Lung (tissue), 12 donors: ENCODE measurements around the gene UBE2D1. TPM values are rescaled to one million over a fixed set of nuclear protein-coding genes. Genes with fewer than 3 reads are reported as not detected.

ENCODE experiments used
- ATAC-seq: fragments of 200-7000 bp; cut with Tn5 transposase; one replicate; pipeline ENCODE4 v1.9.1; 2020; ENCODE audit warnings: moderate number of reproducible peaks; ENCODE audit not compliant: insufficient read depth, low FRiP score
- DNase-seq, 3 donors: peaks; one replicate each; pipeline ENCODE4 v3.0.0-alpha.2; 2013 to 2017
- H3K27ac ChIP-seq, 2 donors: one replicate each; pipeline ENCODE4 v1.5.1; 2013; ENCODE audit warnings: mild to moderate bottlenecking in 2 of 2, moderate library complexity in 2 of 2, control low read depth in 1 of 2, inconsistent platforms in 1 of 2, low read depth in 1 of 2, low read length in 1 of 2
- H3K27me3 ChIP-seq, 3 donors: one replicate each; pipeline ENCODE4 v1.5.1; 2013; ENCODE audit warnings: low read length in 2 of 3; ENCODE audit not compliant: control insufficient read depth in 3 of 3, insufficient read depth in 3 of 3
- H3K36me3 ChIP-seq, 4 donors: one replicate each; pipeline ENCODE4 v1.5.1; 2013; ENCODE audit warnings: low read length in 4 of 4, mild to moderate bottlenecking in 1 of 4, moderate library complexity in 1 of 4; ENCODE audit not compliant: control insufficient read depth in 4 of 4, insufficient read depth in 4 of 4
- H3K4me1 ChIP-seq, 5 donors: one replicate each; pipeline ENCODE4 v1.5.1; 2013; ENCODE audit warnings: low read length in 5 of 5, mild to moderate bottlenecking in 2 of 5, moderate library complexity in 1 of 5; ENCODE audit not compliant: control insufficient read depth in 5 of 5, insufficient read depth in 5 of 5
- H3K4me3 ChIP-seq: one replicate; pipeline ENCODE4 v1.5.1; 2013; ENCODE audit warnings: mild to moderate bottlenecking, control low read depth, moderate library complexity
- H3K9ac ChIP-seq, 2 donors: one replicate each; pipeline ENCODE4 v1.5.1; 2013; ENCODE audit warnings: low read length in 2 of 2, control low read depth in 1 of 2; ENCODE audit not compliant: insufficient read depth in 1 of 2
- H3K9me3 ChIP-seq, 4 donors: one replicate each; pipeline ENCODE4 v1.5.1; 2013; ENCODE audit warnings: low read length in 3 of 4, mild to moderate bottlenecking in 1 of 4, moderate library complexity in 1 of 4; ENCODE audit not compliant: control insufficient read depth in 4 of 4, insufficient read depth in 3 of 4
- CTCF ChIP-seq: IDR thresholded peaks from 2 replicates; pipeline ENCODE4 v1.5.1; 2012; ENCODE audit warnings: mild to moderate bottlenecking; ENCODE audit errors: control extremely low read depth, extremely low read depth
- WGBS, 2 donors: extraction: QIAGEN DNeasy Blood & Tissue Kit; methylation state at CpG; one replicate each; pipeline ENCODE4 v1.1.7; 2013; 5-methylcytosine and 5-hydroxymethylcytosine counted together
- polyA plus RNA-seq, 2 donors: library from polyadenylated mRNA; stranded (reverse); fragments of 200-250 nt; gene quantifications; one replicate each; pipeline ENCODE4 v1.2.1, GENCODE V29; 2013
- total RNA-seq, 2 donors: library from RNA; depleted of rRNA in 1 of 2; stranded (reverse); fragments of >200 nt in 1 of 2; gene quantifications; one replicate each; pipeline ENCODE4 v1.2.1, GENCODE V29; 2014 to 2021
- donor health status: control.
- donor health status: control.
- donor health status: Bipolar disorder and iron deficiency.
- donor health status: healthy.
- donor health status: DM: yes; HTN: yes; CAD: no.

Gene UBE2D1
- total and polyA plus RNA-seq, 4 donors, result 15.6 to 30.5 (median 21.0) TPM

- no peaks in the 10 kb centered on the region for H3K27me3 ChIP-seq
- TF ChIP-seq CTCF, result no peak
- peaks cover 0 to 3% (median 0%) of the 10 kb centered on the region in 5 donors for H3K4me1 ChIP-seq
- H3K9me3 ChIP-seq, result peaks cover 0 to 3% (median 0%) of the 10 kb centered on the region in 4 donors
- DNase-seq (no peak), ATAC-seq (no peak)
- no peaks in the 10 kb centered on the region for H3K36me3 ChIP-seq
- no peak overlapping the region for H3K27ac ChIP-seq
- no peak overlapping the region for H3K9ac ChIP-seq
- WGBS, 2 donors, result 25 to 52% methylated on average over 1 of the region's 1 CpG
- no peak overlapping the region for H3K4me3 ChIP-seq
Measured at GRCh38 chr10:58330431-58330830, 4.4 kb upstream of the UBE2D1 start.

- H3K27me3 ChIP-seq, result no peaks in the 10 kb centered on the region
- TF ChIP-seq CTCF, result no peak
- H3K36me3 ChIP-seq, result no peaks in the 10 kb centered on the region
- H3K4me3 ChIP-seq, result no peak overlapping the region
- ATAC-seq (no peak), DNase-seq (no peak)
- no peak overlapping the region for H3K9ac ChIP-seq
- no peak overlapping the region for H3K27ac ChIP-seq
- H3K9me3 ChIP-seq, result peaks cover 0 to 3% (median 0%) of the 10 kb centered on the region in 4 donors
- WGBS, 2 donors, result 54 to 74% methylated on average over 2 of the region's 2 CpGs
- peaks cover 0 to 9% (median 3%) of the 10 kb centered on the region in 5 donors for H3K4me1 ChIP-seq
Measured at GRCh38 chr10:58331646-58332045, 3.2 kb upstream of the UBE2D1 start.

GRCh38 chr10:58335306-58336005 is 650 bp downstream of the UBE2D1 start:
- Histone ChIP-seq H3K27ac (peak overlapping the region; percentile 86 to 89), H3K9ac (peak overlapping the region; percentile 36 to 86), H3K4me3 (peak overlapping the region; percentile 69), H3K4me1 (peaks cover 0 to 9% (median 3%) of the 10 kb centered on the region in 5 donors), H3K27me3 (no peaks in the 10 kb centered on the region), H3K36me3 (no peaks in the 10 kb centered on the region), H3K9me3 (no peaks in the 10 kb centered on the region)
- no peak for TF ChIP-seq CTCF
- ATAC-seq, result peak; percentile 56
- DNase-seq, result peak; percentile 29 to 47 (median 37)
- WGBS, 2 donors, result 3 to 6% methylated on average over 37 of the region's 37 CpGs
